GM18499 (cell line): ENCODE results near the gene ACSF2.

Experiments
- ATAC-seq: cut with Tn5 transposase; IDR thresholded peaks from one replicate; pipeline ENCODE4 v1.9.1; 2021; ENCODE audit warnings: moderate number of reproducible peaks; ENCODE audit not compliant: insufficient read depth, unreplicated experiment

The ACSF2 gene

DNA sequence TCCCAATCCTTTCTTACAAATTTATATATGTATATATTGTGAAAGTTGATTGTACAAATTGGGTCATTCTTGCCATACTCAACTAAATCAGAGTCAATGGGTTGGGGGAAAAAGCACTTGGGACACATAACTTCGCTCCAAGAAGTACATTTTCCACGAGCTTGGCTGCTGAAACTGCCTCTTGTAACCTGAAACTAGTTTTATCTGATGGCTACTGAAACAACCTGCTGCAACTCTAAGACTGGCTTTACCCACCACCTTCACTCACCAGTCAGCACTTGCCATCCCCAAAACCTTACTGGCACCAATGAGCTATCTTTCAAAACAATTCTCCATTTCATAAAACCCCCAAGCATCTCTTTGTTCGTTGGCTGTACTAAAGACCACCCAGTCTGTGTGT lies 67.7 kb downstream of the ACSF2 start:
- no peak for ATAC-seq

GRCh38 chr17:50495217-50495823 lies 69.3 kb downstream of the ACSF2 start:
- no peak for ATAC-seq

GRCh38 chr17:50495918-50496317 lies 69.9 kb downstream of the ACSF2 start:
- ATAC-seq = no peak

DNA sequence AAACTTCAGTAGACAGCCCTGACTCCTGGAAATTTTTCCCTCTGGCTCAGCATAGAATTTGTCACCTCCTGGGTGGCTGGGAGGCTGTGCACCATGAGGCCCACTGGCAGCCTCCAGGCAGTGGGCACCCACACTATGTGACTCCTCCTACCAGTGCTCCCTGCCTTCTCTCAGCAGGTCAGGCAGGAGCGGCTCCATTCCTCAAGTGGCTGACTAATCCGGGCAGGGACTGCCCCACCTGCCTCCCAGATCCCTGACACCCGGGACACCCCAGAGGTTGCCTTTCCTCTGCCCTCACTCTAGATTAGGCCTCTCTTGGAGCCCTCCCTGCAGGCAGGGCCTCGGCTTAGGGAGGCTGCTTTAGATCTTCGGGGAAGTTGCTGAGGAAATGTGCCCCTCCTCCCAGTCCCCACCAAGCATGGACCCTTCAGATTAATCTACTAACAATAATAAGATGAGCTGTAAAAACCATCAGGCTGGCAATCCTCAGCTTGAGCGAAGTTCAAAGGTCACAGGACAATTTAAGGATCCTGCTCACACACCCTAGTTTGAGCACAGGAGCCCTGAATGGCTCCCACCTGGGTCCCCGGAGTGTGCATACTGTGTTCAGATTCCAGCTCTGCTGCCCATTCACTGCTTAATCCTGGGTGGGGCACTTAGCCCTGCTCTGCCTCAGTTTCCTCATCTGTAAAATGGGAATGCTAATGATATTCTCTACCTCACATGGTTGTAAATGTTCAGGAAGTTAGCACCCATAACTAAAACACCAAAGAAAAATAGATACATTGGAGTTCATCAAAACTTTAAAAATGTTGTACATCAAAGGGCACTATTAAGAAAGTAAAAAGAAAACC lies 72.2 kb downstream of the ACSF2 start:
- no peak for ATAC-seq

GRCh38 chr17:50499270-50499669 lies 73.3 kb downstream of the ACSF2 start:
- no peak for ATAC-seq

- ATAC-seq = no peak
These were observed 73.7 kb downstream of the ACSF2 start for GRCh38 chr17:50499721-50500120.

DNA sequence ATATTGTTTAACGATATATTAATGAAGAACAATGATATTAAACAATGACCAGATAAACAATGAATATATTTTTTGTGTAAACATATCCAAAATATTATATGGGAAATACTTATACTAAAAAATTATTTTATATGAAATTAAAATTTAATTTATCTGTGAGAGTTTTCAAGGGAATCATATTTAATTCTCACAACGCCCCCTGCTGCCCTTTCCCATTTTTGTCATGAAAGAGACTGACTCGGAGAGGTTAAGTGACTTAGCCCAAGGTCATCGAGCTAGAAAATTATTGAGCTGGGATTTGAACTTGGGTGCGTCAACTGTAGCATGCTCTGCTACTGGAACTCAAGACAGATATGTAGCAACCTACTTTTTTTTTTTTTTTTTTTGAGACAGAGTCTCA lies 75.0 kb downstream of the ACSF2 start:
- no peak for ATAC-seq

DNA sequence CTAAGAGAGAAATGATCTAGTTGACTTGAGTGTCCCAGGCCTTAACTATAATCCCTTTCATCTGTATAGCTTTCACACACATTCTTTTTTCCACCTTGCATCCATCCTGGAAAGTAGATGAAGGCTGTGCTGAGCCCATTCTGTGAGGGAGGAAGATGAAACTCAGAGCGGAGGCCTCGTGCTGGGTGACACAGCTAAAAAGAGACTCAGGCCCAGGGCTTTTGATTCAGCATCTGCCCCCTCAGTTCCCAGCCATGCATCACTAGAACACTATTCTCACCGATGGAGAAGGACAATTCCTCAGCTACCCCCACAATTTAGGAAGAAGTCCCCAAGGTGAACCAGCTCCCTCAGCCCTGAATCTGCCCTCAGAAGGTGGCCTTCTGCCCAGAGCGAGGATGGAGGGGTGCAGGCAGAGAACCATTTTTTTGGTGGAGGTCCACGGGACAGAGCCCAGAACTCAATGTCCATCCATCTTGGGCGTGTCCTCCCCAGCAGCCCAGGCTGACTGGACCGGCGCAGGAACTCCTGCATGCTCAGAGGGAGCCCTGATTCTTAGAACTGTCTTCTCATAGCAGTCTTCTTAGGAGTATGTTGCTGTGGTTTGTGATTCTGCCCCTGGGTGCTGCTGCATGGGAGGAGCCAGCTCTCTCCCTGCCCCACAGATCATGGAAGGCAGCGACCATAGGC lies 76.4 kb downstream of the ACSF2 start:
- ATAC-seq = no peak

DNA sequence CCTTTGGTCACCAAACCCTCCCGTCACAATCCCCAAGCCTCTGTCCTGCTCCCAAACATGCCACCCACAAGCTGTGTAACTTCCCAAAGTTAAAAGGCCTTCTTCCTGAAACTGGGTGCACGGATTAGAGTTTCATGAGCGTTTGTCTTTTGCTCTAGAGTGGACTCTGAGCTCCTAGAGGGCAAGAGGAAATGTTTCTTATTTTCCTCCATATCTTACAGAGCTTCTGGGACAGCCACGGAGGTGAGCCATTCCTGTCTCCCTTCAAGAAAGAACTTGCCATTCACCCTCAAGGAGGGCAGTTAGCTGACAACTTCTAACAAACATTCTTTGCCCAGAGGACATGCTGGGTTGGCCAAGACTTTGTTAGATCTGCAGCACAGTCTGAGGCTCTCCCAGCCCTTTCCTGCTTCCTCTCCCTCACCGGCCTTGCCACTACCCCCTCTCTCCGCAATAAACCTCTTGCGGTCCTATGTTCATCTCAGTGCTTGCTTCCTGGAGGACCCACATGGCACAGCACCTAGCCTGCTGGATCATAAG lies 79.6 kb downstream of the ACSF2 start:
- no peak for ATAC-seq

DNA sequence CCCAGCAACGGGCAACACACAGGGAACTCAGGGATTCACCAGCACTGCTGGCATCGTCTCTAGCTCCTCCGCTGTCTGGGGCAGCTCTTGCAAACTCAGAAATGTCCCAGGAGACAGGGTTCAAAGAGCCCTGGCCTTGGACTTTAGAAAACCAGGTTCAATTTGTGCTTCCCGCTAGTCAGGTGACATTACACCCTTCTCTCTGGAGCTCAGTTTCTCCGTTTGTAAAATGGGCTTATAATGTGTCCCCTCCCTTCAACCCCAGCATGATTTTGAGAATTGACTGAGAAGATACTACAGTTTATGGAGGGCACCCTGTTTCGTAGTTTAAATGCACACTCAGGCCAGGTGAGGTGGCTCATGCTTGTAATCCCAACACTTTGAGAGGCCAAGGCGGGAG lies 80.3 kb downstream of the ACSF2 start:
- no peak for ATAC-seq

GRCh38 chr17:50507871-50508572 lies 82.0 kb downstream of the ACSF2 start, which contains the start of gene MYCBPAP:
Gene MYCBPAP (plus strand): TSS chr17:50508439. CDS start chr17:50508675, 236 bp downstream.
- ATAC-seq = no peak

DNA sequence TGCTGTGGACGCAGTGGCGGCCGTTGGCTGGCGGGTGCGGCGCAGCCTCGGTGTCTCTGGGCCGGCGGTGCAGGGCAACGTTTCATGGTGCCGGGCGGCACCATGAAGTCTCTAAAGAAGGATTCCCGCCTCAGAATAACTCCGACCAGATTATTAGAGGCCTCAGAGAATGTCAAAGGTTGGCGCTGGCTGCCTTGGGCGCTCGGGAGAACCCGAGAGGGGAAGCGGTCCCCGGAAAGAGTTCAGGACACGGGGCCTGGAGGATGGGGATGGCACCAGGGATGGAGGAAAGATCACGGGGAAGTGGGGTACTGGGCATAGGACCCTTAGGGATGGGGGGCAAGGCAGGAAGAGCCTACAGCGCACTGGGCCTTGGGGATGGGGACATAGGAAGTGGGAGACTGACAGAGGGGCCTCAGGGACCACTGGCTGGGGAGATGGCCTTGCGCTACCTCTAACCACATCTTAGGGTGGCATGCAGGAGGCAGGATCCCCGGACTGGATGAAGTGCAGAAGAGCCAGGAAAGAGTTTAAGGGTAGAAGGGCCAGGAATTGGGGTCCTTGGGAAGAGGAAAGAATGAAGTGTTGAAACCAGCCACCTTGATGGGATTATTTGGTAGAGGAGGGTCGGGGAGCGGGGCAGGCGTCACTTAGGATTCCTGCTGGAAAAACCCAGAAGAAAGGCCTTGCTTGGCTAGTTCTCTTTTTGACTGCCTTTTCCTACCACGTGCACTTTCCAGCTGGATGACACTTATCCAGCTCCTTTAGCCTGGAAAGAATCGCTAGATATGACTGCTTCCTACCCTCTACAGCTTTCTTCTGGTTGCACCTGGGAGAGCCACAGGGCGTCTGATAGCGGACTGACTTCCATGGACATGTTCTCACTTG lies 82.8 kb downstream of the ACSF2 start:
- ATAC-seq = no peak

- peak; percentile 63 for ATAC-seq
These were observed 85.0 kb downstream of the ACSF2 start for GRCh38 chr17:50511058-50511457.

DNA sequence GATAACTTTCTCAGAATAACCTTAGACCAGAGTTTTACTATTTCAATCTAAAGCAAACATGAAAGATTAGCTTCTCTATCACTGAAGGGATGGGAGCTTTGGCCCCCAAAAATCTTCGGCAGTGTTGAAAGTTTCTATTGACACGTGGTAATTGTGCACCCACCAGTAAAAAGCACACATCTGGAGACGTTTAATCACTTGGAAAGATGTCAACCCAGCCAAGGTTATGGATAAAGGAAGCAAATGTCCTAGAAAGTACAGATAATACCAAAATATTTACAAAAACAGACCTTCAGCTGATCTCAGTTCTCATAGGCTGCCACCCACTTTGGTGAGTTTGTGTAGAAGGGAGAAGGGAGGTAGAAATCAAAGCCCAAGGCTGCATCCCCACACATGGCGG lies 87.5 kb downstream of the ACSF2 start:
- no peak for ATAC-seq

GRCh38 chr17:50514388-50514787 lies 88.4 kb downstream of the ACSF2 start:
- ATAC-seq = no peak

DNA sequence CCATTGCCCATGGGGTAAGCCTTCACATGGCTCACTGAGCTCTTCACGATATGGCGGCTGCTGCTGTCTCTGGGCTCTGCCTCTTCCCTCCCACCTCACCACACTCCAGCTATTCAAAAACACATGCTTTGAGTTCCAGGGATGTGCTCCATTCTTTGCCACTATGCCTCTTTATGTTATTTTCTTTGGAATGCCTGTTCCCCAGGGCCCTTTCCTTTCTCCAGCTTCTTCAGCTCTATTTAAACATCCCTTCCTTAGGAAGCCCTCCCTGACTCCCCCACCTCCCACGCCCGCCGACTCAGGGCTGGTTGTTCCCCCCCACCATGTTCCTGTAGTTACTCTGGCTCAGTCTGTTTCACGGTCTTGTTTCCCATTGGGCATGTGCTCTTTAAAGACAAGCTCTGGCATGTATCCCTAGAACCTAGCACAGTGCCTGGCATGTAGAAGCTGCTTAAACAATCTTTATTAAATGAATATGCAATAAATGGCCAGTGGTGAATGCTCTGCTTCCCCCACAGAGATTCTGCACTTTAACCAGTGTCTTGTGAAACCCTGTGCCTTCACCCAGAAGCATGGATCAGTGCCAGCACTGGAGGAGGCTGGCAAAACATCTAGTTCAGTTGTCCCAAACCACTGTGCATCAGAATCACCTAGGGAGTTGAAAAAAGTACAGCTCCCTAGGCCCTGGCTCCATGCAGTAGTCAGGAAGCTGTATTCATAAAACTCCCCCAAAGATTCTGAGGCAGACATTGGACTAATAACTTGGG lies 89.1 kb downstream of the ACSF2 start:
- no peak for ATAC-seq

DNA sequence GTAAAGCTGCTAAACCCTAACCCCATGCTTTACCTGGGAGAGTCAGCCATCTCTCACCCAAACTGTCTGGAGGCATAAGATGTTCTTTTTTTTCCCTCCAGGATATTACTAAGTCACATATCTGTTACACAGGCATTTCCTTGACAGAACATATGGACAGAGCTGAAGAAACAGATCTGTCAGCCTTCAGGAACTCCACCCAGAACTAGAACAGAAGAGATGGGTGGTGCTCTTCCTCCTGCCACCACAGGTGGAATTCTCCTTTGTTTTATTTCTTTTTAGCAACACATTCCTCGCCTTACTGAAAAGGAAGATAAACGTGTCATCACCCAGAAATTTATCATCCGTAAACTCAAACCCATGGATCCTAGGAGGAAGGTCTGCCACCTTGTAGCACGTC lies 91.0 kb downstream of the ACSF2 start:
- no peak for ATAC-seq

- ATAC-seq = no peak
These were observed 91.7 kb downstream of the ACSF2 start for GRCh38 chr17:50517504-50518383.
